Thoracic aorta (tissue), 2 donors: ENCODE results near the gene TFEB. TPM values are rescaled to one million over a fixed set of nuclear protein-coding genes. Genes with fewer than 3 reads are reported as not detected.

Experiments
- ATAC-seq: fragments of 150-250 bp; one replicate; pipeline ENCODE4 v1.8.0; 2017; ENCODE audit warnings: low read depth; ENCODE audit not compliant: insufficient number of reproducible peaks, low FRiP score
- DNase-seq: peaks from one replicate; pipeline ENCODE4 v3.0.0-alpha.2; 2020; ENCODE audit warnings: low spot score
- H3K27ac ChIP-seq, 2 donors: fragments of 200-600 bp; sonication (generic); 1 replicate in 1 of 2; 2 replicates in 1 of 2; pipeline ENCODE4 v1.5.1; 2016; ENCODE audit warnings: mild to moderate bottlenecking in 2 of 2, moderate library complexity in 2 of 2
- H3K27me3 ChIP-seq: fragments of 200-600 bp; sonication (generic); replicated peaks from 2 replicates; pipeline ENCODE4 v1.6.0; 2016; ENCODE audit warnings: mild to moderate bottlenecking; ENCODE audit not compliant: insufficient read depth
- H3K36me3 ChIP-seq: fragments of 200-600 bp; sonication (generic); one replicate; pipeline ENCODE4 v1.5.1; 2016
- H3K4me1 ChIP-seq, 2 donors: fragments of 200-600 bp; sonication (generic); 1 replicate in 1 of 2; 2 replicates in 1 of 2; pipeline versions ENCODE4 v1.5.1 to v1.6.0; 2016; ENCODE audit warnings: low read depth in 2 of 2, mild to moderate bottlenecking in 1 of 2; ENCODE audit not compliant: control insufficient read depth in 1 of 2
- H3K4me3 ChIP-seq: fragments of 200-600 bp; sonication (generic); 2 replicates; pipeline ENCODE4 v1.5.1; 2016; ENCODE audit warnings: mild to moderate bottlenecking
- H3K9me3 ChIP-seq: fragments of 200-600 bp; sonication (generic); 2 replicates; pipeline ENCODE4 v1.5.1; 2016
- CTCF ChIP-seq: fragments of 200-600 bp; sonication (generic); IDR thresholded peaks from one replicate; pipeline ENCODE4 v1.5.1; 2019; ENCODE audit warnings: antibody characterized with exemption
- total RNA-seq, 2 donors: library from RNA; depleted of rRNA; stranded (reverse); fragments of >200 nt; gene quantifications; one replicate each; pipeline versions ENCODE4 v1.1.0 to v1.2.3, GENCODE V29; 2016

The TFEB gene
- total RNA-seq, 2 donors from 2014 or later = 22.9 to 23.8 TPM

GRCh38 chr6:41659935-41660334, 75.5 kb downstream of the TFEB start:
- Histone ChIP-seq H3K27me3 (no peaks in the 10 kb centered on the region), H3K4me3 (no peak overlapping the region), H3K4me1 (no peaks in the 10 kb centered on the region), H3K9me3 (no peaks in the 10 kb centered on the region), H3K27ac (no peak overlapping the region), H3K36me3 (no peaks in the 10 kb centered on the region)
- no peak for ATAC-seq
- no peak for DNase-seq
- TF ChIP-seq CTCF = no peak

GRCh38 chr6:41658636-41659035, 76.8 kb downstream of the TFEB start:
- DNase-seq = no peak
- H3K27me3 ChIP-seq = no peaks in the 10 kb centered on the region
- no peaks in the 10 kb centered on the region for H3K4me1 ChIP-seq
- no peaks in the 10 kb centered on the region for H3K36me3 ChIP-seq
- no peak overlapping the region for H3K27ac ChIP-seq
- no peaks in the 10 kb centered on the region for H3K9me3 ChIP-seq
- H3K4me3 ChIP-seq = no peak overlapping the region
- no peak for TF ChIP-seq CTCF
- ATAC-seq = no peak

- no peak for TF ChIP-seq CTCF
- Histone ChIP-seq H3K4me3 (no peak overlapping the region), H3K4me1 (no peaks in the 10 kb centered on the region), H3K27me3 (no peaks in the 10 kb centered on the region), H3K9me3 (no peaks in the 10 kb centered on the region), H3K27ac (no peak overlapping the region), H3K36me3 (no peaks in the 10 kb centered on the region)
- DNase-seq = no peak
- ATAC-seq = no peak
Measured at GRCh38 chr6:41657131-41658094, 78.0 kb downstream of the TFEB start.

- Histone ChIP-seq H3K36me3 (no peaks in the 10 kb centered on the region), H3K9me3 (no peaks in the 10 kb centered on the region), H3K4me1 (no peaks in the 10 kb centered on the region), H3K27me3 (no peaks in the 10 kb centered on the region), H3K4me3 (no peak overlapping the region), H3K27ac (no peak overlapping the region)
- TF ChIP-seq CTCF = no peak
- DNase-seq = no peak
- ATAC-seq = no peak
Measured at GRCh38 chr6:41656002-41656691, 79.3 kb downstream of the TFEB start.

GRCh38 chr6:41655646-41656001, 79.8 kb downstream of the TFEB start:
- H3K9me3 ChIP-seq = no peaks in the 10 kb centered on the region
- no peak overlapping the region for H3K4me3 ChIP-seq
- no peaks in the 10 kb centered on the region for H3K36me3 ChIP-seq
- no peak overlapping the region for H3K27ac ChIP-seq
- DNase-seq = no peak
- no peaks in the 10 kb centered on the region for H3K27me3 ChIP-seq
- no peaks in the 10 kb centered on the region for H3K4me1 ChIP-seq
- TF ChIP-seq CTCF = no peak
- ATAC-seq = no peak
